NB4 (cell line): ENCODE data around the gene ACER3.

Source experiments
- CTCF ChIP-seq: IDR thresholded peaks from one replicate; pipeline ENCODE4 v1.5.1; 2012; ENCODE audit warnings: low read depth, low read length
- MAX ChIP-seq: IDR thresholded peaks from 2 replicates; pipeline ENCODE4 v1.6.1; 2011; ENCODE audit warnings: low read depth, low read length
- MYC ChIP-seq: IDR thresholded peaks from 2 replicates; pipeline ENCODE4 v1.6.1; 2011; ENCODE audit warnings: low read depth, low read length
- POLR2A ChIP-seq: IDR thresholded peaks from 2 replicates; pipeline ENCODE4 v1.6.1; 2011; ENCODE audit warnings: mild to moderate bottlenecking; ENCODE audit not compliant: insufficient read length; ENCODE audit errors: extremely low read depth

- TF ChIP-seq CTCF (no peak), POLR2A (no peak), MYC (no peak), MAX (no peak)
These were observed 15.6 kb upstream of the ACER3 start for GRCh38 chr11:76845069-76845468.
